SU-DHL-6 (cell line): Measurements from ENCODE around the gene ITGB5.

Experiments used
- CTCF ChIP-seq: fragments of 200-600 bp; sonication (generic); IDR thresholded peaks from one replicate; pipeline ENCODE4 v1.5.1; 2017; ENCODE audit warnings: antibody characterized with exemption, mild to moderate bottlenecking, low read length, moderate library complexity; ENCODE audit not compliant: insufficient read depth, poor library complexity, severe bottlenecking
- EZH2phosphoT487 ChIP-seq: fragments of 200-600 bp; sonication (generic), shearing (Covaris generic); conservative IDR thresholded peaks from 2 replicates; pipeline ENCODE4 v1.6.1; 2018; ENCODE audit warnings: mild to moderate bottlenecking, antibody characterized with exemption, low read length, moderate library complexity, mixed read lengths

DNA sequence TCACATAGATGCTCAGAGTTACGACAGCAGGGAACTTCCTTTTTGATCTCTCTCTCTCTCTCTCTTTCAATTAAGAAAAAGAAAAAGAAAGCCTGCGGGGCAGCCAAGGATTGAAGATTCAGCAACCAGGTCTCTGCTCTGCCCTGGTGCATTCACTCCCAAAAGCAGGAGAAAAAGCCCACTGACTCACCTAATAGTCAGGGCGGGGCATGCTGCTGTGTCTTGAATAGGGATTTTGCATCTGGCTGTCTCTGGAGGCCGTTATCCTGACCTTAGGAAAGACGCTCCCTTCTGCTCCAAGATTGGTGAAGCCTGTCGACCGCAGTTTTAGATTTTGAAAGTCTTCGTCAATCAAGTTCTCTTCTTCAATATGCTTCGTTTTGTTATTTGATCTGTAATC lies 20.8 kb upstream of the ITGB5 start:
- TF ChIP-seq CTCF, result no peak
- TF ChIP-seq EZH2phosphoT487, result no peak
